DOHH2 (cell line): ENCODE results near the gene ANAPC1.

Experiments used
- H3F3A ChIP-seq: fragments of 200-600 bp; sonication (generic), shearing (Covaris generic); 2 replicates; pipeline ENCODE4 v1.6.0; 2016; ENCODE audit warnings: antibody characterized with exemption, mild to moderate bottlenecking; ENCODE audit not compliant: control insufficient read depth, insufficient read depth
- H3K27ac ChIP-seq: fragments of 200-600 bp; sonication (generic); 2 replicates; pipeline ENCODE4 v1.5.1; 2014; ENCODE audit warnings: low read depth, mild to moderate bottlenecking, low read length, moderate library complexity
- H3K27me3 ChIP-seq: fragments of 200-600 bp; sonication (generic); 2 replicates; pipeline ENCODE4 v1.6.1; 2014; ENCODE audit warnings: mild to moderate bottlenecking, low read length, mixed read lengths; ENCODE audit not compliant: control insufficient read depth
- H3K36me3 ChIP-seq: fragments of 200-600 bp; sonication (generic); 2 replicates; pipeline ENCODE4 v1.6.1; 2014; ENCODE audit warnings: mild to moderate bottlenecking, low read length, moderate library complexity, mixed read lengths; ENCODE audit not compliant: control insufficient read depth
- H3K4me1 ChIP-seq: fragments of 200-600 bp; sonication (generic); 2 replicates; pipeline ENCODE4 v1.6.1; 2014; ENCODE audit warnings: mild to moderate bottlenecking, low read length, mixed read lengths; ENCODE audit not compliant: control insufficient read depth
- H3K4me2 ChIP-seq: fragments of 200-600 bp; sonication (generic); 2 replicates; pipeline ENCODE4 v1.6.0; 2014; ENCODE audit warnings: mild to moderate bottlenecking, low read length, moderate library complexity
- H3K4me3 ChIP-seq: fragments of 200-600 bp; sonication (generic); 2 replicates; pipeline ENCODE4 v1.5.1; 2014; ENCODE audit warnings: mild to moderate bottlenecking, low read length, mixed read lengths
- H3K79me2 ChIP-seq: fragments of 200-600 bp; sonication (generic); 2 replicates; pipeline ENCODE4 v1.6.1; 2014; ENCODE audit warnings: mild to moderate bottlenecking, low read length, mixed read lengths; ENCODE audit not compliant: control insufficient read depth
- H3K9me2 ChIP-seq: fragments of 200-600 bp; sonication (generic); replicated peaks from 2 replicates; pipeline ENCODE4 v1.6.1; 2014; ENCODE audit warnings: mild to moderate bottlenecking, low read length, mixed read lengths; ENCODE audit not compliant: control insufficient read depth
- H3K9me3 ChIP-seq: fragments of 200-600 bp; sonication (generic); 2 replicates; pipeline ENCODE4 v1.6.1; 2014; ENCODE audit warnings: antibody characterized with exemption, low read length, mixed read lengths; ENCODE audit not compliant: control insufficient read depth, insufficient read depth
- H4K20me1 ChIP-seq: fragments of 200-600 bp; sonication (generic); 2 replicates; pipeline ENCODE4 v1.6.0; 2014; ENCODE audit warnings: low read depth, mild to moderate bottlenecking, antibody characterized with exemption, low read length, moderate library complexity; ENCODE audit not compliant: control insufficient read depth, insufficient read depth
- CTCF ChIP-seq: fragments of 200-600 bp; sonication (generic); IDR thresholded peaks from one replicate; pipeline ENCODE4 v1.5.1; 2014; ENCODE audit warnings: antibody characterized with exemption, mild to moderate bottlenecking, low read depth, low read length; ENCODE audit not compliant: poor library complexity, severe bottlenecking
- EZH2phosphoT487 ChIP-seq: fragments of 200-600 bp; sonication (generic); IDR thresholded peaks from 2 replicates; pipeline ENCODE4 v1.6.1; 2017; ENCODE audit warnings: borderline replicate concordance, mild to moderate bottlenecking, antibody characterized with exemption, low read length, moderate library complexity, mixed read lengths

ANAPC1 gene

DNA sequence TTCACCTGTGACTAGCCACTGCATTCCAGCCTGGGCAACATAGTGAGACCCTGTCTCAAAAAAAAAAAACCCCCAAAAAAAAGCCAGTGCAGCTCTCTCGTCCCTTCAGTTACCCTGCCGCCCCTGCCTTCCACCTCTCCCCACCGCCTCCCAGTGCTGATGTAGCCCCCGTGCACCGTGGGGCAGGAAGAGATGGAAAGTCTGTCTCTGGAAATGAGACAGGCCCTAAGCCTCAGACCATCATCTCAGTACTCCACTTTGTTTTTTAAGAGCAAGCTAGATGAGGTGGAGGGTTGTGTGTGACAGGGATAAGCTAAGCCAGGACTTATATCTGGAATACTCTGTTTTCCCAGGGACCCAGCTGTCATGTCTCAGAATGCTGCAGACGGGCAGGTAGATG, 46.4 kb upstream of the ANAPC1 start:
- Histone ChIP-seq H3K4me2 (no peak overlapping the region), H3K27me3 (no peaks in the 10 kb centered on the region; the same call in 1 of the 2 replicates), H3K4me1 (no peaks in the 10 kb centered on the region), H3K9me2 (no peaks in the 10 kb centered on the region), H3K27ac (no peak overlapping the region), H4K20me1 (no peaks in the 10 kb centered on the region), H3K36me3 (no peaks in the 10 kb centered on the region), H3K4me3 (no peak overlapping the region), H3K79me2 (no peaks in the 10 kb centered on the region), H3F3A (no peaks in the 10 kb centered on the region), H3K9me3 (no peaks in the 10 kb centered on the region)
- no peak for TF ChIP-seq EZH2phosphoT487
- TF ChIP-seq CTCF: no peak

DNA sequence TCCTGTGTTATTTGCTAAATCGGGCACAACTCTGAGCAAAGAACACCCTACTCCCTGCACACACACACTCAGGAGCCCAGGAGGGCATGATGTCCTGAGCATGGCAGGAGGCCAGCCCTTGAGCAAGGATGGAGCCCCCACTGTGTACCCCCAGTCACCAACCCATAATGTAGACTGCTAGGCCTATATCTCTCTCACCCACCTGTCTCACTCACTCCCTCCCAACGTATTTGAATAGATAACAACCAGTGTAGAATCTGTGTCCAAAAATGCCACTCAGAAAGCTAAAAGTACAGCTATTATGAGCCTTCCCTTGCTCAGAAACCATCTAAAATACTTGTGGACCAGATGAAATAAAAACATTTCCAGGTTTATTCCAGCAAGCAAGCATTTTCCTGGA, 43.7 kb upstream of the ANAPC1 start:
- TF ChIP-seq EZH2phosphoT487 (no peak), CTCF (no peak)
- H3K27me3 ChIP-seq: no peaks in the 10 kb centered on the region; the same call in 1 of the 2 replicates
- no peaks in the 10 kb centered on the region for H3K79me2 ChIP-seq
- no peaks in the 10 kb centered on the region for H3F3A ChIP-seq
- no peak overlapping the region for H3K4me2 ChIP-seq
- H3K9me2 ChIP-seq: no peaks in the 10 kb centered on the region
- H3K4me1 ChIP-seq: no peaks in the 10 kb centered on the region
- H3K36me3 ChIP-seq: no peaks in the 10 kb centered on the region
- no peaks in the 10 kb centered on the region for H4K20me1 ChIP-seq
- H3K4me3 ChIP-seq: no peak overlapping the region
- no peak overlapping the region for H3K27ac ChIP-seq
- H3K9me3 ChIP-seq: no peaks in the 10 kb centered on the region

GRCh38 chr2:111924617-111925107, 40.7 kb upstream of the ANAPC1 start:
- no peaks in the 10 kb centered on the region; the same call in 1 of the 2 replicates for H3K27me3 ChIP-seq
- H3K4me3 ChIP-seq: no peak overlapping the region
- H3K9me2 ChIP-seq: no peaks in the 10 kb centered on the region
- H3K4me1 ChIP-seq: no peaks in the 10 kb centered on the region
- H3K9me3 ChIP-seq: no peaks in the 10 kb centered on the region
- TF ChIP-seq EZH2phosphoT487: no peak
- no peak for TF ChIP-seq CTCF
- no peak overlapping the region for H3K4me2 ChIP-seq
- H3F3A ChIP-seq: no peaks in the 10 kb centered on the region
- no peaks in the 10 kb centered on the region for H4K20me1 ChIP-seq
- no peak overlapping the region for H3K27ac ChIP-seq
- no peaks in the 10 kb centered on the region for H3K36me3 ChIP-seq
- H3K79me2 ChIP-seq: no peaks in the 10 kb centered on the region
